Measurements from ENCODE around the gene CENPX. TPM values are rescaled to one million over a fixed set of nuclear protein-coding genes. Genes with fewer than 3 reads are reported as not detected.

Gene CENPX
- total RNA-seq, 1 donor from 2014 or later, result 38.7 TPM

GRCh38 chr17:82013341-82013740, 9.3 kb downstream of the CENPX start:
- no peak for DNase-seq (ENCODE audit: low read depth)
- H3K36me3 ChIP-seq (ENCODE audit: control insufficient read depth, insufficient read depth, low read length), result peaks cover 3% of the 10 kb centered on the region

GRCh38 chr17:82012640-82013295, 9.9 kb downstream of the CENPX start:
- no peak for TF ChIP-seq CTCF (IDR thresholded peaks at IDR 0.05; ENCODE audit: insufficient read depth, low read length, severe bottlenecking)
- no peak for FAIRE-seq
- Histone ChIP-seq H3K36me3 (ENCODE audit: control insufficient read depth, insufficient read depth, low read length) (peaks cover 3% of the 10 kb centered on the region), H3K4me3 (ENCODE audit: low read depth, low read length) (no peak overlapping the region), H3K27me3 (ENCODE audit: control insufficient read depth, insufficient read depth, low read length) (no peaks in the 10 kb centered on the region)
- no peak for DNase-seq (ENCODE audit: low read depth)

More at GRCh38 chr17:82013341-82013740, 9.3 kb downstream of the CENPX start:
- no peaks in the 10 kb centered on the region for H3K27me3 ChIP-seq (ENCODE audit: control insufficient read depth, insufficient read depth, low read length)
- no peak for FAIRE-seq
- no peak overlapping the region for H3K4me3 ChIP-seq (ENCODE audit: low read depth, low read length)
- no peak for TF ChIP-seq CTCF (IDR thresholded peaks at IDR 0.05; ENCODE audit: insufficient read depth, low read length, severe bottlenecking)

- H3K27me3 ChIP-seq (ENCODE audit: control insufficient read depth, insufficient read depth, low read length), result no peaks in the 10 kb centered on the region
- H3K36me3 ChIP-seq (ENCODE audit: control insufficient read depth, insufficient read depth, low read length), result peaks cover 3% of the 10 kb centered on the region
- TF ChIP-seq CTCF (IDR thresholded peaks at IDR 0.05; ENCODE audit: insufficient read depth, low read length, severe bottlenecking), result no peak
- DNase-seq (ENCODE audit: low read depth) (no peak), FAIRE-seq (no peak)
- H3K4me3 ChIP-seq (ENCODE audit: low read depth, low read length), result no peak overlapping the region
These were observed 10.4 kb downstream of the CENPX start for GRCh38 chr17:82012261-82012639.

GRCh38 chr17:82011617-82012187, 11.0 kb downstream of the CENPX start:
- FAIRE-seq (no peak), DNase-seq (ENCODE audit: low read depth) (no peak)
- no peaks in the 10 kb centered on the region for H3K27me3 ChIP-seq (ENCODE audit: control insufficient read depth, insufficient read depth, low read length)
- no peak overlapping the region for H3K4me3 ChIP-seq (ENCODE audit: low read depth, low read length)
- TF ChIP-seq CTCF (IDR thresholded peaks at IDR 0.05; ENCODE audit: insufficient read depth, low read length, severe bottlenecking), result no peak
- peaks cover 3% of the 10 kb centered on the region for H3K36me3 ChIP-seq (ENCODE audit: control insufficient read depth, insufficient read depth, low read length)

- no peaks in the 10 kb centered on the region for H3K27me3 ChIP-seq (ENCODE audit: control insufficient read depth, insufficient read depth, low read length)
- no peak for TF ChIP-seq CTCF (IDR thresholded peaks at IDR 0.05; ENCODE audit: insufficient read depth, low read length, severe bottlenecking)
- H3K4me3 ChIP-seq (ENCODE audit: low read depth, low read length), result no peak overlapping the region
- DNase-seq (ENCODE audit: low read depth), result no peak
- FAIRE-seq, result no peak
- H3K36me3 ChIP-seq (ENCODE audit: control insufficient read depth, insufficient read depth, low read length), result peaks cover 3% of the 10 kb centered on the region
These were observed 11.8 kb downstream of the CENPX start for GRCh38 chr17:82010575-82011525.
